H7 (cell line): ENCODE measurements around the gene NCMAP. TPM values are rescaled to one million over a fixed set of nuclear protein-coding genes. Genes with fewer than 3 reads are reported as not detected.

Source experiments
- DNase-seq: peaks from one replicate; pipeline ENCODE4 v3.0.0; 2012
- H3K27me3 ChIP-seq: 2 replicates; pipeline ENCODE4 v1.6.0; 2011; ENCODE audit warnings: mild to moderate bottlenecking, low read length; ENCODE audit not compliant: control insufficient read depth, insufficient read depth
- H3K36me3 ChIP-seq: replicated peaks from 2 replicates; pipeline ENCODE4 v1.5.1; 2011; ENCODE audit warnings: low read length; ENCODE audit not compliant: control insufficient read depth, insufficient read depth
- H3K4me3 ChIP-seq: 2 replicates; pipeline ENCODE4 v1.5.1; 2011; ENCODE audit warnings: low read depth, mild to moderate bottlenecking, control low read depth, low read length, moderate library complexity; ENCODE audit not compliant: insufficient read depth
- total RNA-seq: library from RNA; depleted of rRNA; stranded (reverse); fragments of >200 nt; shearing (Covaris generic); gene quantifications from 2 replicates; pipeline ENCODE4 v1.2.3, GENCODE V29; 2014

The NCMAP gene
- total RNA-seq, 1 experiment from 2014 or later, result 0.10 TPM

- Histone ChIP-seq H3K36me3 (no peaks in the 10 kb centered on the region), H3K27me3 (peaks cover 32% of the 10 kb centered on the region), H3K4me3 (no peak overlapping the region)
- no peak for DNase-seq
Observed at GRCh38 chr1:24554714-24555113, 1.2 kb upstream of the NCMAP start.

GRCh38 chr1:24556414-24556795 is 518 bp downstream of the NCMAP start:
- Histone ChIP-seq H3K36me3 (no peaks in the 10 kb centered on the region), H3K4me3 (peak overlapping the region; percentile 48), H3K27me3 (peaks cover 32% of the 10 kb centered on the region)
- no peak for DNase-seq

- DNase-seq, result no peak
- no peak overlapping the region for H3K4me3 ChIP-seq
- H3K27me3 ChIP-seq, result peaks cover 32% of the 10 kb centered on the region
- no peaks in the 10 kb centered on the region for H3K36me3 ChIP-seq
Observed at GRCh38 chr1:24557220-24557619, 1.3 kb downstream of the NCMAP start.

- peaks cover 32% of the 10 kb centered on the region for H3K27me3 ChIP-seq
- DNase-seq, result no peak
- no peak overlapping the region for H3K4me3 ChIP-seq
- no peaks in the 10 kb centered on the region for H3K36me3 ChIP-seq
Observed at GRCh38 chr1:24557711-24558131, 1.8 kb downstream of the NCMAP start.

GRCh38 chr1:24558455-24558854 is 2.6 kb downstream of the NCMAP start:
- peaks cover 32% of the 10 kb centered on the region for H3K27me3 ChIP-seq
- no peak for DNase-seq
- H3K4me3 ChIP-seq, result no peak overlapping the region

GRCh38 chr1:24558902-24559791 is 3.3 kb downstream of the NCMAP start:
- Histone ChIP-seq H3K4me3 (no peak overlapping the region), H3K27me3 (peaks cover 30% of the 10 kb centered on the region), H3K36me3 (no peaks in the 10 kb centered on the region)
- peak; percentile 89 for DNase-seq

More at GRCh38 chr1:24558455-24558854, 2.6 kb downstream of the NCMAP start:
- H3K36me3 ChIP-seq, result no peaks in the 10 kb centered on the region

GRCh38 chr1:24560361-24560760 is 4.5 kb downstream of the NCMAP start:
- Histone ChIP-seq H3K36me3 (no peaks in the 10 kb centered on the region), H3K27me3 (peaks cover 20% of the 10 kb centered on the region), H3K4me3 (no peak overlapping the region)
- no peak for DNase-seq

- no peak for DNase-seq
- H3K27me3 ChIP-seq, result no peaks in the 10 kb centered on the region; the same call in 1 of the 2 replicates
- H3K36me3 ChIP-seq, result no peaks in the 10 kb centered on the region
- H3K4me3 ChIP-seq, result no peak overlapping the region
Observed at GRCh38 chr1:24562625-24563024, 6.7 kb downstream of the NCMAP start.

GRCh38 chr1:24564695-24565094 is 8.8 kb downstream of the NCMAP start:
- Histone ChIP-seq H3K27me3 (no peaks in the 10 kb centered on the region), H3K4me3 (no peak overlapping the region), H3K36me3 (no peaks in the 10 kb centered on the region)
- no peak for DNase-seq

- no peak overlapping the region for H3K4me3 ChIP-seq
- DNase-seq, result no peak
- H3K27me3 ChIP-seq, result no peaks in the 10 kb centered on the region
- H3K36me3 ChIP-seq, result no peaks in the 10 kb centered on the region
Observed at GRCh38 chr1:24566236-24566867, 10.5 kb downstream of the NCMAP start.

- Histone ChIP-seq H3K4me3 (no peak overlapping the region), H3K36me3 (no peaks in the 10 kb centered on the region), H3K27me3 (no peaks in the 10 kb centered on the region)
- DNase-seq, result no peak
Observed at GRCh38 chr1:24567792-24568388, 12.0 kb downstream of the NCMAP start.

- no peak overlapping the region for H3K4me3 ChIP-seq
- no peak for DNase-seq
- no peaks in the 10 kb centered on the region for H3K27me3 ChIP-seq
- H3K36me3 ChIP-seq, result no peaks in the 10 kb centered on the region
Observed at GRCh38 chr1:24568475-24568874, 12.6 kb downstream of the NCMAP start.

- no peak overlapping the region for H3K4me3 ChIP-seq
Observed at GRCh38 chr1:24570265-24571125, 14.6 kb downstream of the NCMAP start.

GRCh38 chr1:24572301-24572700 is 16.4 kb downstream of the NCMAP start:
- DNase-seq, result no peak
- Histone ChIP-seq H3K27me3 (no peaks in the 10 kb centered on the region), H3K36me3 (no peaks in the 10 kb centered on the region), H3K4me3 (no peak overlapping the region)

More at GRCh38 chr1:24570265-24571125, 14.6 kb downstream of the NCMAP start:
- DNase-seq, result no peak
- no peaks in the 10 kb centered on the region for H3K27me3 ChIP-seq
- H3K36me3 ChIP-seq, result no peaks in the 10 kb centered on the region
